Measurements from ENCODE around the gene TFAP2C.

The TFAP2C gene

GRCh38 chr20:56637576-56637975, 8.5 kb downstream of the TFAP2C start:
- Histone ChIP-seq H3K4me3 (replicated peaks; ENCODE audit: insufficient read depth, low read length) (no peak overlapping the region), H3K27ac (replicated peaks) (no peak overlapping the region), H3K27me3 (ENCODE audit: insufficient read depth, poor library complexity, severe bottlenecking) (peaks cover 29% of the 10 kb centered on the region)
- no peak for DNase-seq (ENCODE audit: low read depth in 1 of 2, low spot score in 1 of 2)
- no peak for TF ChIP-seq REST (IDR thresholded peaks at IDR 0.05; ENCODE audit: insufficient replicate concordance, low read depth)
- no peak for TF ChIP-seq POLR2AphosphoS5 (IDR thresholded peaks at IDR 0.05; ENCODE audit: low read depth)
- no peak for TF ChIP-seq CTCF (IDR thresholded peaks at IDR 0.05; ENCODE audit: insufficient read depth, low read length)
- TF ChIP-seq GABPA (IDR thresholded peaks at IDR 0.05; ENCODE audit: low read depth) = no peak
- no peak for TF ChIP-seq SPI1 (IDR thresholded peaks at IDR 0.05; ENCODE audit: borderline replicate concordance, low read depth)

- H3K27ac ChIP-seq (replicated peaks) = no peak overlapping the region
- no peak overlapping the region for H3K4me3 ChIP-seq (replicated peaks; ENCODE audit: insufficient read depth, low read length)
- no peak for DNase-seq (ENCODE audit: low read depth in 1 of 2, low spot score in 1 of 2)
- TF ChIP-seq POLR2AphosphoS5 (IDR thresholded peaks at IDR 0.05; ENCODE audit: low read depth) (no peak), GABPA (IDR thresholded peaks at IDR 0.05; ENCODE audit: low read depth) (no peak), CTCF (IDR thresholded peaks at IDR 0.05; ENCODE audit: insufficient read depth, low read length) (no peak), SPI1 (IDR thresholded peaks at IDR 0.05; ENCODE audit: borderline replicate concordance, low read depth) (no peak), REST (IDR thresholded peaks at IDR 0.05; ENCODE audit: insufficient replicate concordance, low read depth) (no peak)
- no peaks in the 10 kb centered on the region for H3K27me3 ChIP-seq (ENCODE audit: insufficient read depth, poor library complexity, severe bottlenecking)
Measured at GRCh38 chr20:56646599-56646998, 17.5 kb downstream of the TFAP2C start.

- H3K27me3 ChIP-seq (ENCODE audit: insufficient read depth, poor library complexity, severe bottlenecking) = no peaks in the 10 kb centered on the region
- no peak for DNase-seq (ENCODE audit: low read depth in 1 of 2, low spot score in 1 of 2)
- TF ChIP-seq GABPA (IDR thresholded peaks at IDR 0.05; ENCODE audit: low read depth) (no peak), POLR2AphosphoS5 (IDR thresholded peaks at IDR 0.05; ENCODE audit: low read depth) (no peak), SPI1 (IDR thresholded peaks at IDR 0.05; ENCODE audit: borderline replicate concordance, low read depth) (no peak)
- H3K4me3 ChIP-seq (replicated peaks; ENCODE audit: insufficient read depth, low read length) = no peak overlapping the region
- H3K27ac ChIP-seq (replicated peaks) = no peak overlapping the region
Measured at GRCh38 chr20:56653211-56653610, 24.1 kb downstream of the TFAP2C start.

- H3K27ac ChIP-seq (replicated peaks) = no peak overlapping the region
- no peaks in the 10 kb centered on the region for H3K27me3 ChIP-seq (ENCODE audit: insufficient read depth, poor library complexity, severe bottlenecking)
- DNase-seq (ENCODE audit: low read depth in 1 of 2, low spot score in 1 of 2) = no peak
- TF ChIP-seq REST (IDR thresholded peaks at IDR 0.05; ENCODE audit: insufficient replicate concordance, low read depth) = no peak
- TF ChIP-seq GABPA (IDR thresholded peaks at IDR 0.05; ENCODE audit: low read depth) = no peak
- H3K4me3 ChIP-seq (replicated peaks; ENCODE audit: insufficient read depth, low read length) = no peak overlapping the region
Measured at GRCh38 chr20:56656632-56657031, 27.5 kb downstream of the TFAP2C start.
